IPS-18c (cell line): ENCODE data around the gene GRK6.

Experiments
- H3K4me3 ChIP-seq: 2 replicates; pipeline ENCODE4 v1.7.0; 2013; ENCODE audit warnings: low read depth, mild to moderate bottlenecking, low read length, moderate library complexity; ENCODE audit not compliant: insufficient read depth
- H3K9me3 ChIP-seq: one replicate; pipeline ENCODE4 v1.6.1; 2013; ENCODE audit warnings: mild to moderate bottlenecking, low read length, moderate library complexity; ENCODE audit not compliant: control insufficient read depth, insufficient read depth

GRK6 gene

DNA sequence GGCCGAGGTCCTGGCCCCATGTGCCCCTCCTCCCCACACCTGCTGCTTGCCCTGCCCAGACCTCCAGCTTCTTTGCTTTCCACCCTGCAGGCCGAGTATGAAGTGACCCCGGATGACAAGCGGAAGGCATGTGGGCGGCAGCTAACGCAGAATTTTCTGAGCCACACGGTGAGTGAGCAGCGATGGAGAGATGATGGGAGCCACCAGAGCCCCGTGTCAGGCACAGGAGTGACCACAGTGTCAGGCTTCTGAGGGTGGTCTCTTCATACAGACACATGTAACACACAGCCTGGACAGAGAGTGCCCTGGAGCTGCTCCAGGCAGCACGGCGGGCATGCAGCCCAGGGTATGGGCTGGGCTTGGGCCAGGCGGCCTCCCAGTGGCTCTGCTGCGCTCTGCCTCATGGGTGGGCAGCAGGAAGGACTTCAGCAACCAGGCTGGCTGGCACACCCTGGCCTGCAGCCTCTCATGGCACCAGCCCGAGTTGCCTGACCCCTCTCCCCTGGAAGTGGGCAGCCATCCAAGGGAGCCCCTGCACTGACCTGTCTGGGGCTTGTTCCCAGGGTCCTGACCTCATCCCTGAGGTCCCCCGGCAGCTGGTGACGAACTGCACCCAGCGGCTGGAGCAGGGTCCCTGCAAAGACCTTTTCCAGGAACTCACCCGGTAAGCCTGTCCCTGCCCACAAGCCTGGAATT, 5.8 kb downstream of the GRK6 start:
- Histone ChIP-seq H3K4me3 (no peak overlapping the region), H3K9me3 (no peaks in the 10 kb centered on the region)

DNA sequence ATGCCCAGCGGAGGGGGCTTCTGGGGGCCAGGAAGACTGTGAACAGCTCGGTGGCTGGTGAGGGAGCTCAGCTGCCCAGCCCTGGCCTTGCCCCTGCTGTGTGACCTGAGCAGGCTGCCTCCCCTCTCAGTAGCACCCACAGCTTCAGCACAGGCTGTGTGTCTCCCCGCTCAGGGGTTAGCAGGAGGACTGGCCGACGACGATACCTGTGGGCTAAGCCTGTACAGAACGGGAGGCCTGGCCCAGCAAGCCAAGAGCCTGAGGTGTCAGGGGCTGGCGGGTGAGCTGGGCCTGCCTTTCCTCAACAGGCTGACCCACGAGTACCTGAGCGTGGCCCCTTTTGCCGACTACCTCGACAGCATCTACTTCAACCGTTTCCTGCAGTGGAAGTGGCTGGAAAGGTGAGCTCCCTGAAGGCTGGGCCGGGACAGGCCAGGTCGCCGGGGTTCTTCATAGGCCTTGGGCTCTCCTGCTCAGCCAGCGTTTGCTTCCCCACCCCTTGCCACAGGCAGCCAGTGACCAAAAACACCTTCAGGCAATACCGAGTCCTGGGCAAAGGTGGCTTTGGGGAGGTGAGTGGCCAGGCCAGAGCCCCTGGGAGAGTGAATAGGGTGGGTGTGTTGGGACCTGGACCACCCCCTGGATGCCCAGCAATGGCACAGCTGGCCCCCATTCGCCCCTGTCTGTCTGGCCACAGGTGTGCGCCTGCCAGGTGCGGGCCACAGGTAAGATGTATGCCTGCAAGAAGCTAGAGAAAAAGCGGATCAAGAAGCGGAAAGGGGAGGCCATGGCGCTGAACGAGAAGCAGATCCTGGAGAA, 6.6 kb downstream of the GRK6 start:
- Histone ChIP-seq H3K4me3 (no peak overlapping the region), H3K9me3 (no peaks in the 10 kb centered on the region)

DNA sequence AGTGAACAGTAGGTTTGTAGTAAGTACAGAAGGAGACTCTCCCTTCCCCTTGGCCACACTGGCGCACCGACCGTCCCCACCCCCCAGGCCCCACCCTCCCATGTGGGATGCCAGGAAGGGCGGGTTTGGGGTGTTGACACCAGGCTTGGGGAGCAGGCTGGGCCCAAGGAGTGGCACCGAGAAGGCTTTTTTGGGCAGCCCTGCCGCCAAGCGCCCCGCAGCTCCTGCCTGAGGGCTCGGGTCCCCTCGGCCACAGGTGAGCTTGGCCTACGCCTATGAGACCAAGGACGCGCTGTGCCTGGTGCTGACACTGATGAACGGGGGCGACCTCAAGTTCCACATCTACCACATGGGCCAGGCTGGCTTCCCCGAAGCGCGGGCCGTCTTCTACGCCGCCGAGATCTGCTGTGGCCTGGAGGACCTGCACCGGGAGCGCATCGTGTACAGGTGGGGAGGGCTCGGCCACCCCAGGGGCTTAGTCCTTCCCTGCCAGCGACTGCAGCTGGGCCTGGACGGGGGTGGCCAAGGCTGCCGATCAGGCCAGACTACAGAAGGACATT, 7.3 kb downstream of the GRK6 start:
- H3K4me3 ChIP-seq, result no peak overlapping the region

DNA sequence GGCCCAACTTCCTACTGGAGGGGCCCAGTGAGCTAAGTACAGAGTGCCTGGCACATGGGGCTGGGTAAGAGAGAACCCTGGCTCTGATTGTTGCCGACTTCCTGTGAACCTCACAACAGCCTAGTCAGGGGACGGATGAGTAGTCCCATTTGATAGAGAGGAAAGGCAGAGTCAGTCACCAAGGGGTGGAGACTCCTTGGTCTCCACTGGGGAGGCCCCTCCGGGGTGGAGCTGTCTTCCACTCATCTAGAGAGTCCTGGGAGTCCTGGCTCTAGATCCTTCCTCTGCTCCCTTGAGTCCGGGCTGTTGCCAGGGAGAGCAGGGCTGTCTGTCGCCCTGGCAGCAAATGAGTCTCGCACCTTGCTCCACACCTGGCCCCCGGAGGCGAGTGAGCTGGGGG, 8.0 kb downstream of the GRK6 start:
- H3K4me3 ChIP-seq, result no peak overlapping the region
- H3K9me3 ChIP-seq, result no peaks in the 10 kb centered on the region

More for the DNA sequence above, 7.3 kb downstream of the GRK6 start:
- H3K9me3 ChIP-seq, result no peaks in the 10 kb centered on the region

DNA sequence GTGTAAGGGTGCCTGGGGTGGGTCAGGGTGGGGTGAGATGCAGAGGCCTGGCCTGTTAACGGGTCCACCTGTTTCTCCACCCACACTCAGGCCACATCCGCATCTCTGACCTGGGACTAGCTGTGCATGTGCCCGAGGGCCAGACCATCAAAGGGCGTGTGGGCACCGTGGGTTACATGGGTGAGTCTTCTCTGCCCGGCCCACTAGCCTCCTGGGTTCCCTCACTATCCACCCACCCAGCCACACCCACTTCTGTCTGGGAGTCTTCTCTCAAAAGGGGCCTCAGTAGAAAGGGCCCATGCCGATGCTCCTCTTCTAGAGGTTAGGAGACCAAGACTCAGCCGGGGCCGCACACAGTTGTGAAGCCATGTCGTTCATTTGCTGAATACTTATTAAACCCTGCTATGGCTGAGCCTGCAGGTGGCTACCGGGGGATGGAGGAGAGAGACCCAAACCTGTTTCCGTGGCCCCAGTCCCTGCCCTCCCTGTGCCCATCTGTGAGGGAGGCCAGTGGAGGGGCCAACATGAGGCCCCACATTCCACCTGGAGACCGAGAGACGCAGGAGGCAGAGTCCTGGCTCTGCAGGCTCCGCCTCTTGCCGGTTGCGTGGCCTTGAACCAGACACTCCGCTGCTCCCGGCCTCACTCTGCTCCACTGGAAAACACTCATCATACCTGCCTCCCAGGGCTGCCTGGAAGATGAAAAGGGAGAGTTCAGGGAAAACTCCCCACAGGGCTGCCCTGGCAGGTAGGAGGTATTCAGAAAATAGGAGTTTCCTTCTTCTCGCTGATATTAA, 8.7 kb downstream of the GRK6 start:
- H3K4me3 ChIP-seq, result no peak overlapping the region
- H3K9me3 ChIP-seq, result no peaks in the 10 kb centered on the region

DNA sequence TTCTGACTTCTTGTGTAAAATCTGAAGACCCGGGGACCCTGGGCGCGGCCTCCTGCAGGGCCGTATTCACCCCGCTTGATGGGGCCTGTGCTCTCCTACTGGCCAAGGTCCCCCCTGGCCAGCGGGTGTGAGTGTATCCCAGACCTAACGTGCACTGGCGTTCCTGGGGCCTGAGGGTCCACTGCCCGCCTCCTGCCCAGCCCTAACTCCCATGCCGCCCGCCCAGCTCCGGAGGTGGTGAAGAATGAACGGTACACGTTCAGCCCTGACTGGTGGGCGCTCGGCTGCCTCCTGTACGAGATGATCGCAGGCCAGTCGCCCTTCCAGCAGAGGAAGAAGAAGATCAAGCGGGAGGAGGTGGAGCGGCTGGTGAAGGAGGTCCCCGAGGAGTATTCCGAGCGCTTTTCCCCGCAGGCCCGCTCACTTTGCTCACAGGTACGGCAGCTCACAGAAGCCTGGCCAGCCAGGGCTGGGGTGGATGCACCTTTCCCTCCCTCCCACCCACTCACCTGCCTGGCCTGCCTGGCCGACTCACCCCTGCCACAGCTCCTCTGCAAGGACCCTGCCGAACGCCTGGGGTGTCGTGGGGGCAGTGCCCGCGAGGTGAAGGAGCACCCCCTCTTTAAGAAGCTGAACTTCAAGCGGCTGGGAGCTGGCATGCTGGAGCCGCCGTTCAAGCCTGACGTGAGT, 9.5 kb downstream of the GRK6 start:
- no peaks in the 10 kb centered on the region for H3K9me3 ChIP-seq
- H3K4me3 ChIP-seq, result no peak overlapping the region

DNA sequence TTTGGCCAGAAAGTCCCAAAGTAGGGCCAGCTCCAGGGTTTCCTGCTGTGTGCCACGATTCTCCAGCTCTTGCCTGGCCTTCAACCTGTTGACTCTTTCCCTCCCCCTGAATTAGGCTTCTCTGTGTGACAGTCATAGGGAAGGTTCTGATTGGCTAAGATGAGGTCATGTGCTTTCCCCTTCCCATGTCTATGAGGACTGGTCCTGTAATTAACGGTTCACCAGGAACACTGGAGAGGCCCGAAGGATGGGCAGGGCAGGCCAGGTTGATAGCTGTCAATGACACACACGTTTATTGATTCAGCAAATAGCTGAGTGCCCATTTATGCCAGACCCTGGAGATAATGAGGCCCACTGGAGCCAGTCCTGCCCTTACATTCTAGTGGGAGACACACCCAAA, 11.1 kb downstream of the GRK6 start:
- no peak overlapping the region for H3K4me3 ChIP-seq
- H3K9me3 ChIP-seq, result no peaks in the 10 kb centered on the region

DNA sequence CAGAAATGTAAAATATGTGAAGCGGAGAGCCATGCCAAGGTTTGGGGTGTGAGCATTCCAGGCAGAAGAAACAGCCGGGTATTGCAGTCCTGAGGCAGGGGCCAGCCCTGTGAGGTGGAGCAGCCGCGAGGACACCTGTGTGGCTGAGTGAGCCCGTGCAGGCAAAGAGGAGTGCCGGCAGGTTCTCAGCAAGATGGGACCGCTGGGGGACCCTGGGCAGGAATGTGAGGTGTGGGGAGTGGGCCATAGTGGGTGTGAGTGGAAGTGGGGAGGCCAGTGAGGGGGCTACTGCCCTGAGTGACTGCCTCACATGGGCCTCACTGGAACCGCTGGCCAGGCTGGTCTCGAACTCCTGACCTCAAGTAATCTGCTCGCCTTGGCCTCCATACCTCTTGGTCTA, 12.0 kb downstream of the GRK6 start:
- no peak overlapping the region for H3K4me3 ChIP-seq
- H3K9me3 ChIP-seq, result no peaks in the 10 kb centered on the region

DNA sequence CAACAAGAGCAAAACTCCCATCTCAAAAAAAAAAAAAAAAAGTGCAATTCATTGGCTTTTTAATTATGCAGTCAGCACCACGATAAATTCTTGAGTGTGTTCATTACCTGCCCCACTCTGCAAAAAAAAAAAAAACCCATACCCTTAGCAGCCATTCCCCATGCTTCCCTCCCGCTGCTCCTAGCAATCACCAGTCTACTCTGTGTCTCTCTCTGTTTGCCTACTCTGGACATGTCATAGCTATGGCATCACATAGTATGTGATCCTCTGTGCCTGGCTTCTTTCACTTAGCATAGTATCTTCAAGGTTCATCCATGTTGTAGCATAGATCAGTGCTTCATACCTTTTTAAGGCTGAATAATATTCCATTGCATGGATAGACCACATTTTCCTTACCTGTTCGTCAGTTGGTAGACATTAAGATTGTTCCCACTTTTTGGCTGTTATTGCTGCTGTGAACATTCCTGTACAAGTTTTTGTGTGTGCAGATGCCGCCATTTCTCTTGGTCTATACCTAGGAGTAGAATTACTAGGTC, 13.1 kb downstream of the GRK6 start:
- H3K4me3 ChIP-seq, result no peak overlapping the region
- no peaks in the 10 kb centered on the region for H3K9me3 ChIP-seq

DNA sequence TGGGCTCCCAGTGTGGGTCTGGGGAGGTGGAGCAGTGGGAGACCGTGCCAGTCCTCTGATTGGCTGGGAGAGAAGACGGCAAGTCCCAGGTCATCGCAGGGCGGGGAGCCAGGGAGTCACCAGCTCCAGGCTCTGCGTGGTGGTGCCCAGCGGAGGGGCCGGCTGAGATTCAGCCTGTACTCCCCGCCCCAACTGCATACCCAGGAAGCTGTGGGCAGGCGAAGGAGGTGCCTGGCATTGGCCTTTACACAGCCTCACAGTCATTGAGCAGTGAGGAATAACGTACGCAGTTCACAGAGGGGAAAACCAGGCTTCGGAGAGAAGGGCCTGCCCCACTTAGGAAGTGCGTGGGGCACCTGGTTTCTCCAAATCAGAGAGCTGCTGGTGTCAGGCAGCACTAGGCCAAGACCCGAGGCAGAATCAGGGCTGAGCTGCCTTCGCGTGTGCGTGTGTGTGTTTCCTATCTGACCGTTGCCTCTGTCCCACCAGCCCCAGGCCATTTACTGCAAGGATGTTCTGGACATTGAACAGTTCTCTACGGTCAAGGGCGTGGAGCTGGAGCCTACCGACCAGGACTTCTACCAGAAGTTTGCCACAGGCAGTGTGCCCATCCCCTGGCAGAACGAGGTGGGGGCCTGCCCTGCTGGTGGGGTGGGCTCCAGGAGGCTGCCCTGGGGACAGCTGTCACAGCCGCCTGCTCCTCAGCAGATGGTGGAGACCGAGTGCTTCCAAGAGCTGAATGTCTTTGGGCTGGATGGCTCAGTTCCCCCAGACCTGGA, 13.9 kb downstream of the GRK6 start:
- no peak overlapping the region for H3K4me3 ChIP-seq
- H3K9me3 ChIP-seq, result no peaks in the 10 kb centered on the region

DNA sequence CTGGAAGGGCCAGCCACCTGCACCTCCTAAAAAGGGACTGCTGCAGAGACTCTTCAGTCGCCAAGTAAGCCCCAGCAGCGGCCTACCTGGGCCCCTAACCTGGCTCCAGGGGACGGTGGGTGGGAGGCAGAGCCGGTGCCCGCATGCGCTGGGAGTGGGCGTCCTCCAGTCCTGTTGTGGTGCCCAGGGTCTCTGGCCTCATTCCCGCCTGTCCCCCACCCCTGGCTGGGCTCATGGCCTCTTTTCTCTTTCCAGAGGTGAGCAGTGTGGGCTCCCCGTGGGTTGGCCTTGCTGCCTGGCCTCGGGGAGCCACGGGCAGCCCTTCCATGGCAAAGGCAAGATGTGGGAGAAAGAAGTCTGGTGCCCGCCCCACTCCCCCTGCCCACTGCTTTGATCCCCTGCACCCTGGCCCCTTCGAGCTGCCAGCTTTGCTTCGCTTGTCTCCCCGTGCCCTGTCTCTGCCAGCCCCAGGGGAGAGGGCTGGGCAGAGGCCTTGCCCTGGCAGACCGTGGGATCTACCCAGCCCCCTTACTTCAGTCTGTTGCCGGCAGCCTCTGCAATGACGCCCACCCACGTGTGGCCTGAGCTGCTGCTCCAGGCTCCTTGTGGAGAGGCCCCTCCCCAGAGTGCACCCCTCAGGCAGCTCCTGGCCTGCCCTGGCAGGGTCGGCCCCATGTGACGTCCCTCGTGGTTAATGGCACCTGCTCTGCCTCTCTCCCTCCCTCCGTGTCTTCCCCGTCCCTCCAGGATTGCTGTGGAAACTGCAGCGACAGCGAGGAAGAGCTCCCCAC, 14.7 kb downstream of the GRK6 start:
- Histone ChIP-seq H3K4me3 (no peak overlapping the region), H3K9me3 (no peaks in the 10 kb centered on the region)

DNA sequence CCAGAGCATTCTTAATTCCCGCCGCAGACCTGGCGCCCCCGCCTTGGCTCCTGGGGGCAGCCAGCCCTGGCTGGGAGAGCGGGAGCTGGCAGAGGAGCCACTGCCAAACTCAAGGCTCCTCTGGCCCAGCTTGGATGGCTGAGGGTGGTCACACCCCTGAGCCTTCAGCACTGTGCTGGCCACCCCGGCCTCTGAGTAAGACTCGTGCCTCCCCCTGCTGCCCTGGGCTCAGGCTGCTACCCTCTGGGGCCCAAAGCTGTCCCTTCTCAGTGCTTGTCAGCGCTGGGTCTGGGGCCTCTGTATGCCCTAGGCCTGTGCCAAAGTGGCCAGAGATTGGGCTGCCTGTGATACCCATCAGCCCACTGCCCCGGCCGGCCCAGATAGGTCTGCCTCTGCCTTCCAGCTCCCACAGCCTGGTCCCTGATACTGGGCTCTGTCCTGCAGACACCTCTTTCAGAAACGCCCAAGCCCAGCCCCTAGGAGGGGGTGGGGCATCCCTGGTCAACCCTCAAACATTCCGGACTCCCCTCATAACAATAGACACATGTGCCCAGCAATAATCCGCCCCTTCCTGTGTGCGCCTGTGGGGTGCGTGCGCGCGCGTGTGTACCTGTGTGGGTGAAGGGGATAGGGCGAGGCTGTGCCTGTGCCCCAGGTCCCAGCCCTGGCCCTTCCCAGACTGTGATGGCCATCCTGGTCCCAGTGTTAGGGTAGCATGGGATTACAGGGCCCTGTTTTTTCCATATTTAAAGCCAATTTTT, 15.8 kb downstream of the GRK6 start:
- H3K4me3 ChIP-seq, result no peak overlapping the region
- no peaks in the 10 kb centered on the region for H3K9me3 ChIP-seq

DNA sequence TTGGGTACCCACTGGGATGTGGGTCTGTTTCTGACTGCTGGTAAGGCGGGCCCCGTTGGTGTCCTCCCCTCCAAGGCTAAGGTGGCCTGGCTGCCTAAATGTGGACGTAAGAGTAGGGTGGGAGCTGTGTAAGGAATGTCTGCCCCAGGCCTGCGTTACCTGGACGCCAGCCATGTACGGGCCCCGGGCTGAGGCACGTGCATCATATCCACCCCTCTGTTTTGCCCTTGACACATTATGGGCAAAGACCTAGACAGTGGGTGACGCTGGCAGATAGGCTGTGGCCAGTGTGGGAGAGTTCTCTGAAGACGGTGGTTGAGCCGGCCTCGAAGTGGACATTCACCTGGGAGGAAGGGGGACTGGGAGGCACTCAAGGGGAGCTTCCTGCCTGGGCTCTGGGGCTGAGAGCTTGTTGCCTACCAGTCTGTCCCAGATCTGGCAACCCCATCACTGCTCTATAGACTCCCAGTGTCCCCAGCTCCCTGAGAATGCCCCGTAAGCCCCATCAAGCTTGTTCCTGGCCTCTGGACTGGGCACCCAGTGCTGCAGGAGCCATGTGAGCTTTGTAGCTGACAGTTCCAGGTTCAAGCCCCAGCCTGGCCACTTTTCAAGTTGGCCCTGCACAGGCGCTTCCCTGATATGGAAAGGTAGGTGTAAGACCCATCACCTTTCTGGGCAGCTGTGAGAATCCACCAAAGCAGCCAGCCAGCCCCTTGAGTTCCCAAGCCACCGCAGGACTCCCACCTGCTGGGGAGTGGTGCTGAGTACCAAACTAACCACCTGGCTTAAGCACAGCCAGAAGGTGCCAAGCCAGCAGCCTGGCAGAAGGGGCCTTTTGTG, 16.9 kb downstream of the GRK6 start:
- Histone ChIP-seq H3K4me3 (no peak overlapping the region), H3K9me3 (no peaks in the 10 kb centered on the region)
